ENCODE measurements around the gene RAD54L2. TPM values are rescaled to one million over a fixed set of nuclear protein-coding genes. Genes with fewer than 3 reads are reported as not detected.
"Not testable (repeated sequence)": the region's sequence is repeated elsewhere in the genome, so short reads cannot be mapped to it uniquely, and the experiment has no call there.

RAD54L2 gene
- total RNA-seq, 3 donors from 2014 or later, result 16.1 to 32.8 (median 16.3) TPM

- Histone ChIP-seq H3K4me1 (ENCODE audit: low read depth) (peaks cover 6% of the 10 kb centered on the region), H3K4me3 (peak overlapping the region; percentile 90), H3K9me3 (no peaks in the 10 kb centered on the region), H3K36me3 (ENCODE audit: low read depth) (no peaks in the 10 kb centered on the region)
- DNase-seq, result peak in 1 of 3 donors; percentile 25
- TF ChIP-seq, protein P1, sequence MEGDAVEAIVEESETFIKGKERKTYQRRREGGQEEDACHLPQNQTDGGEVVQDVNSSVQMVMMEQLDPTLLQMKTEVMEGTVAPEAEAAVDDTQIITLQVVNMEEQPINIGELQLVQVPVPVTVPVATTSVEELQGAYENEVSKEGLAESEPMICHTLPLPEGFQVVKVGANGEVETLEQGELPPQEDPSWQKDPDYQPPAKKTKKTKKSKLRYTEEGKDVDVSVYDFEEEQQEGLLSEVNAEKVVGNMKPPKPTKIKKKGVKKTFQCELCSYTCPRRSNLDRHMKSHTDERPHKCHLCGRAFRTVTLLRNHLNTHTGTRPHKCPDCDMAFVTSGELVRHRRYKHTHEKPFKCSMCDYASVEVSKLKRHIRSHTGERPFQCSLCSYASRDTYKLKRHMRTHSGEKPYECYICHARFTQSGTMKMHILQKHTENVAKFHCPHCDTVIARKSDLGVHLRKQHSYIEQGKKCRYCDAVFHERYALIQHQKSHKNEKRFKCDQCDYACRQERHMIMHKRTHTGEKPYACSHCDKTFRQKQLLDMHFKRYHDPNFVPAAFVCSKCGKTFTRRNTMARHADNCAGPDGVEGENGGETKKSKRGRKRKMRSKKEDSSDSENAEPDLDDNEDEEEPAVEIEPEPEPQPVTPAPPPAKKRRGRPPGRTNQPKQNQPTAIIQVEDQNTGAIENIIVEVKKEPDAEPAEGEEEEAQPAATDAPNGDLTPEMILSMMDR (IDR thresholded peaks at IDR 0.05), result no peak
- peak; percentile 44 for ATAC-seq
- intact Hi-C loops (cut with DNase I, micrococcal nuclease), result no loop called here
Observed at GRCh38 chr3:51539291-51539941, 897 bp downstream of the RAD54L2 start.

- peaks cover 14% of the 10 kb centered on the region for H3K4me1 ChIP-seq (ENCODE audit: low read depth)
- H3K36me3 ChIP-seq (ENCODE audit: low read depth); intact Hi-C loops (cut with DNase I, micrococcal nuclease); DNase-seq; ATAC-seq; H3K4me3 ChIP-seq; H3K9me3 ChIP-seq: not testable (repeated sequence)
Observed at GRCh38 chr3:51542596-51542995, 4.1 kb downstream of the RAD54L2 start.

DNA sequence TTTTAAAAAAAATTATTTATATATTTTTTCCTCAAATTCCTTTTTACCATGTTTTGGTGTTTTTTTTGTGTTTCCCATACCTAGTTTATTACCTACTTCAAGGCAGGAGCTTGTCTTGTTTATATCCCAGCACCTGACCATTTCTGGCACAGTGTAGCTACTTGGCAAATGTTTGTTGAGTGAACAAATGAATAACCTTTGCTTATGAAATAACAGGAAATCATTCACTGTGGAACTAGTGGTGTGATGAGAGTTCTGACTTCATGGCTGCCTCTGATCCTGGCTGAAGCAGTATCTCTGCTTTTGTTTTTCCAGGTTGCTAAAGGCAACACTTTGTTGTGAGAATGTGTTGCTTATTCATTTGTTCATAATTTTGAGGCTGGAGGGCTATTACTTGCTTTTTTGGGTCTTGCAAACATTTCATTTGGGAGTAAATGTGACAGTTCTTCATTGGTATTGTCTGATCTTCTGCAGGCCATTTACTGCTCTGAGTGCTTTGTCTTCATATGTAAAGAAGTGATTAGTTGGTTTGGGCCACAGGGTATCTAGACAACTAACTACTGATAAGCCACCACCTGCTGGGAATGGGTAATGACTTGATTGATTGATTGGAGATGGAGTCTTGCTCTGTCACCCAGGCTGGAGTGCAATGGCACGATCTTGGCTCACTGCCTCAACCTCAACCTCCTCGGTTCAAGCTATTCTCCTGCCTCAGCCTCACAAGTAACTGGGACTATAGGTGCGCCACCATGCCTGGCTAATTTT is 5.7 kb downstream of the RAD54L2 start:
- Histone ChIP-seq H3K4me3 (no peak overlapping the region), H3K36me3 (ENCODE audit: low read depth) (no peaks in the 10 kb centered on the region), H3K4me1 (ENCODE audit: low read depth) (peaks cover 9% of the 10 kb centered on the region), H3K9me3 (no peaks in the 10 kb centered on the region)
- DNase-seq (no peak), ATAC-seq (no peak)
- TF ChIP-seq, protein P1 (IDR thresholded peaks at IDR 0.05), result no peak
- intact Hi-C loops (cut with DNase I, micrococcal nuclease), result no loop called here

- ATAC-seq (peak; percentile 71), DNase-seq (no peak)
- H3K9me3 ChIP-seq, result no peaks in the 10 kb centered on the region
- H3K4me1 ChIP-seq (ENCODE audit: low read depth), result peaks cover 9% of the 10 kb centered on the region
- no peak overlapping the region for H3K4me3 ChIP-seq
- intact Hi-C loops (cut with DNase I, micrococcal nuclease), result no loop called here
- TF ChIP-seq, protein P1 (IDR thresholded peaks at IDR 0.05), result no peak
- H3K36me3 ChIP-seq (ENCODE audit: low read depth), result no peaks in the 10 kb centered on the region
Observed at GRCh38 chr3:51547274-51547673, 8.8 kb downstream of the RAD54L2 start.

- Histone ChIP-seq H3K4me1 (ENCODE audit: low read depth) (peaks cover 9% of the 10 kb centered on the region), H3K9me3 (no peaks in the 10 kb centered on the region), H3K36me3 (ENCODE audit: low read depth) (no peaks in the 10 kb centered on the region), H3K4me3 (no peak overlapping the region)
- DNase-seq (no peak), ATAC-seq (no peak)
- TF ChIP-seq, protein P1 (IDR thresholded peaks at IDR 0.05), result no peak
- intact Hi-C loops (cut with DNase I, micrococcal nuclease), result no loop called here
Observed at GRCh38 chr3:51549311-51549710, 10.8 kb downstream of the RAD54L2 start.

- TF ChIP-seq, protein P1 (IDR thresholded peaks at IDR 0.05), result no peak
- peaks cover 9% of the 10 kb centered on the region for H3K4me1 ChIP-seq (ENCODE audit: low read depth)
- intact Hi-C loops (cut with DNase I, micrococcal nuclease), result no loop called here
- ATAC-seq (no peak), DNase-seq (no peak)
- no peaks in the 10 kb centered on the region for H3K36me3 ChIP-seq (ENCODE audit: low read depth)
- H3K4me3 ChIP-seq, result no peak overlapping the region
- H3K9me3 ChIP-seq, result no peaks in the 10 kb centered on the region
Observed at GRCh38 chr3:51550080-51550819, 11.7 kb downstream of the RAD54L2 start.
